MCF 10A (cell line): Measurements from ENCODE around the gene CLK3. TPM values are rescaled to one million over a fixed set of nuclear protein-coding genes. Genes with fewer than 3 reads are reported as not detected.

Source experiments
- BruUV-seq: library from RNA; stranded (reverse); fragments of 400-500 nt; replicated peaks from 2 replicates; lab custom pipeline; 2021; lab: Mats Ljungman, UMichigan
- CTCF ChIA-PET: fragments of 300-600 bp; sonication (Branson Sonifier 250); formaldehyde crosslinking; extraction: SDS; loops from one replicate; lab custom pipeline; 2021; ENCODE audit warnings: antibody characterized with exemption, inconsistent platforms; lab: Yijun Ruan, JAX
- POLR2A ChIA-PET: fragments of 300-600, 350-650 bp; sonication (Branson Sonifier 250); formaldehyde crosslinking; extraction: SDS; loops from one replicate; lab custom pipeline; 2020; ENCODE audit warnings: antibody characterized with exemption, inconsistent platforms; lab: Yijun Ruan, JAX
- DNase-seq: peaks from one replicate; pipeline ENCODE4 v3.0.0-alpha.2; 2018; ENCODE audit not compliant: unreplicated experiment
- H3K27ac Mint-ChIP-seq: one replicate; pipeline ENCODE4 v1.8.0; 2022; ENCODE audit warnings: mild to moderate bottlenecking, low read depth, mixed read lengths; ENCODE audit not compliant: unreplicated experiment
- H3K27me3 Mint-ChIP-seq: one replicate; pipeline ENCODE4 v1.8.0; 2022; ENCODE audit warnings: mixed read lengths; ENCODE audit not compliant: insufficient read depth, unreplicated experiment
- H3K36me3 Mint-ChIP-seq: one replicate; pipeline ENCODE4 v1.8.0; 2022; ENCODE audit warnings: mild to moderate bottlenecking, moderate library complexity, mixed read lengths; ENCODE audit not compliant: insufficient read depth, unreplicated experiment
- H3K4me1 Mint-ChIP-seq: one replicate; pipeline ENCODE4 v1.8.0; 2022; ENCODE audit warnings: mixed read lengths; ENCODE audit not compliant: insufficient read depth, unreplicated experiment
- H3K4me3 Mint-ChIP-seq: one replicate; pipeline ENCODE4 v1.8.0; 2022; ENCODE audit warnings: mild to moderate bottlenecking, moderate library complexity, mixed read lengths; ENCODE audit not compliant: unreplicated experiment
- H3K9me3 Mint-ChIP-seq: one replicate; pipeline ENCODE4 v1.8.0; 2022; ENCODE audit warnings: mixed read lengths; ENCODE audit not compliant: unreplicated experiment
- intact Hi-C: fragments of 100-400 bp; cut with micrococcal nuclease; formaldehyde crosslinking; loops from 2 replicates; pipeline ENCODE4 v1.14.1; 2022
- total RNA-seq: library from RNA; stranded (reverse); gene quantifications from 2 replicates; pipeline ENCODE4 v1.2.3, GENCODE V29; 2022
- TF ChIP-seq, protein P1 (sequence below): fragments of 200-600 bp; IDR thresholded peaks from one replicate; pipeline ENCODE4 v1.8.0; 2022; ENCODE audit warnings: antibody characterized with exemption, mild to moderate bottlenecking; ENCODE audit not compliant: unreplicated experiment

The CLK3 gene
- total RNA-seq, 1 experiment from 2014 or later, result 57.8 TPM

DNA sequence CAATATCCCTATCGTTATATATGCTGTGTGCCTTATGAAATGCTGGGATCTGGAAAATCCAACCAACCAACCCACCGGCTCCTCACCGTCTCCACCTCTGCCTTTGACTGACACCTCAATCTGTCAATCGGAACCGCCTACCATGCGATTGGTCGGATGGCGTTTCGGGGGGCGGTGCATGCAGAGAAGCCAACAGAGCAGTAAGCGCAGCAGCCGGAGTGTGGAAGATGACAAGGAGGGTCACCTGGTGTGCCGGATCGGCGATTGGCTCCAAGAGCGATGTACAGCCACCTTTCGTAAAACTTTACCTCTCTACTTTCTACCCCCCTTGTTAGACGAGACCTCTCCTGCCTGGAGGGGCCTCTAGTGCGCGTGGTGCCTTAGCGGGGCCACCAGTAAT is 6.3 kb downstream of the CLK3 start:
- no peak for DNase-seq
- Mint-ChIP-seq H3K27ac (no peak overlapping the region), H3K9me3 (no peaks in the 10 kb centered on the region), H3K36me3 (peaks cover 71% of the 10 kb centered on the region), H3K4me1 (peaks cover 31% of the 10 kb centered on the region), H3K27me3 (no peaks in the 10 kb centered on the region), H3K4me3 (no peak overlapping the region)
- ChIA-PET POLR2A (no interaction called here), CTCF (interaction anchor here (0.5 to 7.9 kb wide), 12 partner anchors 9 to 540 kb away, joined by 3 to 90 read pairs (median 4); partner anchors contain the start of gene COX5A)
- TF ChIP-seq, protein P1, sequence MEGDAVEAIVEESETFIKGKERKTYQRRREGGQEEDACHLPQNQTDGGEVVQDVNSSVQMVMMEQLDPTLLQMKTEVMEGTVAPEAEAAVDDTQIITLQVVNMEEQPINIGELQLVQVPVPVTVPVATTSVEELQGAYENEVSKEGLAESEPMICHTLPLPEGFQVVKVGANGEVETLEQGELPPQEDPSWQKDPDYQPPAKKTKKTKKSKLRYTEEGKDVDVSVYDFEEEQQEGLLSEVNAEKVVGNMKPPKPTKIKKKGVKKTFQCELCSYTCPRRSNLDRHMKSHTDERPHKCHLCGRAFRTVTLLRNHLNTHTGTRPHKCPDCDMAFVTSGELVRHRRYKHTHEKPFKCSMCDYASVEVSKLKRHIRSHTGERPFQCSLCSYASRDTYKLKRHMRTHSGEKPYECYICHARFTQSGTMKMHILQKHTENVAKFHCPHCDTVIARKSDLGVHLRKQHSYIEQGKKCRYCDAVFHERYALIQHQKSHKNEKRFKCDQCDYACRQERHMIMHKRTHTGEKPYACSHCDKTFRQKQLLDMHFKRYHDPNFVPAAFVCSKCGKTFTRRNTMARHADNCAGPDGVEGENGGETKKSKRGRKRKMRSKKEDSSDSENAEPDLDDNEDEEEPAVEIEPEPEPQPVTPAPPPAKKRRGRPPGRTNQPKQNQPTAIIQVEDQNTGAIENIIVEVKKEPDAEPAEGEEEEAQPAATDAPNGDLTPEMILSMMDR, result no peak
- intact Hi-C loops, result loop anchor here (2.0 kb wide), 1 partner anchor 247 kb away; no protein-coding TSS in a partner anchor
- BruUV-seq, result no TSS peak

DNA sequence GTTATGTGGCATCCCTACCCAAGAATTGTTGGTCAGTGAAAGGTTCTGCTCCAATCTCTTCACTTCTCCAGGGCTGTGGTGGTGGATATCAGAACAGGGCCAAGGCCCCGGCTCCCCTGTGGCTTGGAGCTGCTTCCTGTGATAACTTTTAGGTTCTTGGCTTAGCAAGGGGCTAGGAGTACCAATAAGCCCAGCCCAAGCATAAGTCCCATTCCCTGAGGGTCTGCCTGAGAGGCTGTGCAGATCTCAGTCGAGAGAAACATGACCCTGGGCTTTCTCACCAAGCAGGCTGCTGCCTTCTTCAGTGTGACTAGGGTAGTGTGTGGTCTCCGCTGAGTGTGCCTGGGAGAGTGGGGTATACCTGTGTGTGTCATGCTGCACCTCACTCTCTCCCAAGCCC is 7.1 kb downstream of the CLK3 start:
- POLR2A ChIA-PET, result no interaction called here

DNA sequence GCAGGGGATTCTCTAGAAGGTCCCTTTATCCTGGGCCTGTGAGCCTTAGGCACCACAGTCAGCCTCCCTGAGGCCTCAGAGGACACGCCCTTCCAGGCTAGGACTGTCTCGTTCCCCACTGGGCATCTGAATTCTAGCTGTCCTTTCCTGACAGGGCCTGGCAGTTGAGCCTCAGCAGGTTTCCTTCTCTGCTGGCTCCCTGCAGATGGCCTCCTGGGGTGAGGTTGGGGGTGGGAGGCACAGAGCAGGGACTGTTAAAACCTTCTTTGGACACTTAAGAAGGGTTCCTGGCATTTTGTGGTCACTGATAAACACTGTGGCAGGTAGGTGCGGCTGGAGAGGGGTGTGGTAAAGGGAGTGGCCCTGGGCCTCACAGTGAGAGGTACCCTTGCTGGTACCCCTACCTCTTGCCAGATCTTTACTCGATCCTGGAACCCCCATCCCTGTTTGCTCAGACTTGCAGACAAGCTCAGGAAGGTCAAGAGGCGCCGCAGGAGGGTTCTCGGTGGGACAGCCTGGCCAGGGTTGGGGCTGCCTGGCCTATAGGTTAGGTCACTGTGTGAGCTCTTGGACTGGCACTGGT is 8.5 kb downstream of the CLK3 start:
- no TSS peak for BruUV-seq
- DNase-seq, result no peak
- CTCF ChIA-PET, result interaction anchor here (0.6 to 26.9 kb wide), 4 partner anchors 9 to 250 kb away, joined by 3 to 632 read pairs (median 46); partner anchors contain the start of gene CSK
- TF ChIP-seq, protein P1, result no peak
- H3K4me1 Mint-ChIP-seq, result peaks cover 12% of the 10 kb centered on the region
- peaks cover 88% of the 10 kb centered on the region for H3K36me3 Mint-ChIP-seq
- no peak overlapping the region for H3K4me3 Mint-ChIP-seq
- no peaks in the 10 kb centered on the region for H3K9me3 Mint-ChIP-seq
- no peak overlapping the region for H3K27ac Mint-ChIP-seq
- no peaks in the 10 kb centered on the region for H3K27me3 Mint-ChIP-seq
- intact Hi-C loops, result no loop called here
- POLR2A ChIA-PET, result interaction anchor here (0.6 to 1.3 kb wide), 2 partner anchors 147 to 246 kb away, joined by 3 to 6 read pairs; no protein-coding TSS in a partner anchor

More for the DNA sequence above, 7.1 kb downstream of the CLK3 start:
- Mint-ChIP-seq H3K27me3 (no peaks in the 10 kb centered on the region), H3K4me3 (no peak overlapping the region), H3K4me1 (peaks cover 23% of the 10 kb centered on the region), H3K36me3 (peaks cover 76% of the 10 kb centered on the region), H3K27ac (no peak overlapping the region), H3K9me3 (no peaks in the 10 kb centered on the region)
- no peak for DNase-seq
- CTCF ChIA-PET, result interaction anchor here (0.6 to 7.9 kb wide), 5 partner anchors 10 to 241 kb away, joined by 3 to 90 read pairs (median 5); no protein-coding TSS in a partner anchor
- intact Hi-C loops, result no loop called here
- TF ChIP-seq, protein P1, result no peak
- no TSS peak for BruUV-seq

DNA sequence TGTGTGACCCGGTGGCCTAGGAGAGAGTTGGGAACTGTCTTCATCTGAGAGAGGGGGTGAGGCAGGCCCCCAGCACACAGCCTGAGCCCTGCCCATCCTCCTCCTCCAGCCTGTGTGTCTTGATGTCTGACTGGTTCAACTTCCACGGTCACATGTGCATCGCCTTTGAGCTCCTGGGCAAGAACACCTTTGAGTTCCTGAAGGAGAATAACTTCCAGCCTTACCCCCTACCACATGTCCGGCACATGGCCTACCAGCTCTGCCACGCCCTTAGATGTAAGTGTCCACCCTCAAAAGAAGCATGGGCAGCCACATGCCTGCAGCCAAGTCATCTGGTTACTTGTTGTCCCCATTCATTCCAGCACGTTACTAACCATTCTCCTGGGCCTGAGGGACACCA is 10.1 kb downstream of the CLK3 start:
- no peaks in the 10 kb centered on the region for H3K9me3 Mint-ChIP-seq
- no peaks in the 10 kb centered on the region for H3K27me3 Mint-ChIP-seq
- CTCF ChIA-PET, result interaction anchor here (0.7 to 26.9 kb wide), 7 partner anchors 7 to 251 kb away, joined by 3 to 632 read pairs (median 3); partner anchors contain the start of gene CSK
- peaks cover 7% of the 10 kb centered on the region for H3K4me1 Mint-ChIP-seq
- H3K4me3 Mint-ChIP-seq, result no peak overlapping the region
- POLR2A ChIA-PET, result interaction anchor here (0.6 to 2.3 kb wide), 3 partner anchors 10 to 233 kb away, joined by 3 to 12 read pairs (median 4); partner anchors contain the start of gene CLK3
- intact Hi-C loops, result no loop called here
- TF ChIP-seq, protein P1, result no peak
- no peak overlapping the region for H3K27ac Mint-ChIP-seq
- no TSS peak for BruUV-seq
- DNase-seq, result no peak
- peaks cover 86% of the 10 kb centered on the region for H3K36me3 Mint-ChIP-seq
